SK-N-SH treated with all-trans-retinoic acid at 6 μM for 48 hours (cell line): ENCODE data around the gene NGB.

Experiments
- ATAC-seq: fragments of 200-7000 bp; cut with Tn5 transposase; 3 replicates; pipeline ENCODE4 v1.9.1; 2020; ENCODE audit warnings: mild to moderate bottlenecking, moderate library complexity
- ARNTL ChIP-seq: fragments of 450-650 bp; formaldehyde crosslinking; IDR thresholded peaks from 2 replicates; pipeline ENCODE4 v1.5.0; 2020; ENCODE audit warnings: low read depth, mild to moderate bottlenecking, moderate library complexity, borderline replicate concordance
- BACH2 ChIP-seq: fragments of 250-450 bp; sonication (Bioruptor Pico); IDR thresholded peaks from 2 replicates; pipeline ENCODE4 v1.9.0; 2021; ENCODE audit warnings: mild to moderate bottlenecking, borderline replicate concordance
- CSDC2 ChIP-seq: fragments of 250-450 bp; sonication (Bioruptor Pico); IDR thresholded peaks from 2 replicates; pipeline ENCODE4 v1.5.0; 2020; ENCODE audit warnings: mild to moderate bottlenecking, moderate library complexity
- ESRRG ChIP-seq: fragments of 250-450 bp; sonication (Bioruptor Pico); IDR thresholded peaks from 2 replicates; pipeline ENCODE4 v1.6.1; 2021; ENCODE audit warnings: mild to moderate bottlenecking
- ISL1 ChIP-seq: fragments of 250-450 bp; sonication (Bioruptor Pico); IDR thresholded peaks from 2 replicates; pipeline ENCODE4 v2.1.2; 2022; ENCODE audit warnings: mild to moderate bottlenecking, moderate library complexity
- OSR1 ChIP-seq: fragments of 250-450 bp; sonication (Bioruptor Pico); IDR thresholded peaks from 2 replicates; pipeline ENCODE4 v1.8.0; 2022; ENCODE audit warnings: moderate library complexity, mild to moderate bottlenecking, inconsistent platforms
- PPARA ChIP-seq: fragments of 250-450 bp; sonication (Bioruptor Pico); IDR thresholded peaks from 2 replicates; pipeline ENCODE4 v1.5.0; 2020; ENCODE audit warnings: mild to moderate bottlenecking, borderline replicate concordance
- RARB ChIP-seq: fragments of 250-450 bp; sonication (Bioruptor Pico); IDR thresholded peaks from 2 replicates; pipeline ENCODE4 v1.8.0; 2021; ENCODE audit warnings: mild to moderate bottlenecking, moderate library complexity
- SNAI2 ChIP-seq: fragments of 250-450 bp; sonication (Bioruptor Pico); IDR thresholded peaks from 2 replicates; pipeline ENCODE4 v1.5.0; 2020; ENCODE audit warnings: mild to moderate bottlenecking, moderate library complexity
- TCF4 ChIP-seq: fragments of 250-450 bp; sonication (Bioruptor Pico); IDR thresholded peaks from 2 replicates; pipeline ENCODE4 v1.8.0; 2021; ENCODE audit warnings: mild to moderate bottlenecking, moderate library complexity, borderline replicate concordance
- TOX ChIP-seq: fragments of 250-450 bp; sonication (Bioruptor Pico); IDR thresholded peaks from 2 replicates; pipeline ENCODE4 v1.8.0; 2021; ENCODE audit warnings: mild to moderate bottlenecking, moderate library complexity, borderline replicate concordance
- ZFP3 ChIP-seq: fragments of 250-450 bp; sonication (Bioruptor Pico); IDR thresholded peaks from 2 replicates; pipeline ENCODE4 v1.5.0; 2020; ENCODE audit warnings: mild to moderate bottlenecking, moderate library complexity
- ZFP30 ChIP-seq: fragments of 450-650 bp; formaldehyde crosslinking; IDR thresholded peaks from 2 replicates; pipeline ENCODE4 v1.5.0; 2022; ENCODE audit warnings: mild to moderate bottlenecking, moderate library complexity
- ZNF565 ChIP-seq: fragments of 450-650 bp; formaldehyde crosslinking; conservative IDR thresholded peaks from 2 replicates; pipeline ENCODE4 v1.5.0; 2020; ENCODE audit warnings: low read depth, mild to moderate bottlenecking, moderate library complexity
- ZNF70 ChIP-seq: fragments of 450-650 bp; formaldehyde crosslinking; IDR thresholded peaks from 2 replicates; pipeline ENCODE4 v1.5.0; 2020; ENCODE audit warnings: mild to moderate bottlenecking, moderate library complexity
- ZNF8 ChIP-seq: fragments of 450-650 bp; formaldehyde crosslinking; IDR thresholded peaks from 2 replicates; pipeline ENCODE4 v1.5.0; 2020; ENCODE audit warnings: mild to moderate bottlenecking, moderate library complexity
- TF ChIP-seq, protein P1 (sequence below): fragments of 250-450 bp; sonication (Bioruptor Pico); IDR thresholded peaks from 2 replicates; pipeline ENCODE4 v1.8.0; 2020; ENCODE audit warnings: mild to moderate bottlenecking, moderate library complexity, borderline replicate concordance
- TF ChIP-seq, protein P2 (sequence below): fragments of 250-450 bp; sonication (Bioruptor Pico); IDR thresholded peaks from 2 replicates; pipeline ENCODE4 v1.5.1; 2021; ENCODE audit warnings: mild to moderate bottlenecking, moderate library complexity
- TF ChIP-seq, protein P3 (sequence below): fragments of 250-450 bp; sonication (Bioruptor Pico); IDR thresholded peaks from 2 replicates; pipeline ENCODE4 v1.5.0; 2020; ENCODE audit warnings: mild to moderate bottlenecking, moderate library complexity
- TF ChIP-seq, protein P4 (sequence below): fragments of 250-450 bp; sonication (Bioruptor Pico); IDR thresholded peaks from 2 replicates; pipeline ENCODE4 v1.5.1; 2020; ENCODE audit warnings: low read depth, mild to moderate bottlenecking, moderate library complexity
- TF ChIP-seq, protein P5 (sequence below): fragments of 250-450 bp; sonication (Bioruptor Pico); IDR thresholded peaks from 2 replicates; pipeline ENCODE4 v1.8.0; 2021; ENCODE audit warnings: low read depth, mild to moderate bottlenecking, moderate library complexity, borderline replicate concordance

NGB gene

DNA sequence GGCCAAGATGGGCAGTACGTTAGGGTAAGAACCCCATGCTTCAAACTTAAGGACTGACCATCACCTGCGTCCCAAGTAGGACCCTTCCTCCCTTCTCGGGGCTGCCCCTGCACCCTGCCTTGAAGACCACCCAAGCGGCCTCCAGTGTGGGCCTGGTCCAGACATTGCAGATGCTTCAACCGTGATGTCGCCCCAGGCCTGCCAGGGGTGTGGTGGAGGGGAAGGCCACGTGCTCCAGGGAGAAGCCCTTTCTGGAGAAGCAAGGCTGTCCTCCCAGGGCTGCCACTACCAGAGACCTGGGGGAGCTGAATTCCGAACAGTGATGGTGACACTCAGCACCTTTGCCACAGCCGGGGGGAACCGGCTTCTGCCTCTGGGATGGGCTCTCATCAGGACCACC is 13.3 kb downstream of the NGB start (continued):
- TF ChIP-seq ESRRG (CRISPR knock-in tag), result no peak
- no peak for TF ChIP-seq ISL1 (CRISPR knock-in tag)
- TF ChIP-seq ZNF70 (CRISPR knock-in tag), result no peak
- no peak for TF ChIP-seq ZFP3 (CRISPR knock-in tag)
- TF ChIP-seq, protein P1, sequence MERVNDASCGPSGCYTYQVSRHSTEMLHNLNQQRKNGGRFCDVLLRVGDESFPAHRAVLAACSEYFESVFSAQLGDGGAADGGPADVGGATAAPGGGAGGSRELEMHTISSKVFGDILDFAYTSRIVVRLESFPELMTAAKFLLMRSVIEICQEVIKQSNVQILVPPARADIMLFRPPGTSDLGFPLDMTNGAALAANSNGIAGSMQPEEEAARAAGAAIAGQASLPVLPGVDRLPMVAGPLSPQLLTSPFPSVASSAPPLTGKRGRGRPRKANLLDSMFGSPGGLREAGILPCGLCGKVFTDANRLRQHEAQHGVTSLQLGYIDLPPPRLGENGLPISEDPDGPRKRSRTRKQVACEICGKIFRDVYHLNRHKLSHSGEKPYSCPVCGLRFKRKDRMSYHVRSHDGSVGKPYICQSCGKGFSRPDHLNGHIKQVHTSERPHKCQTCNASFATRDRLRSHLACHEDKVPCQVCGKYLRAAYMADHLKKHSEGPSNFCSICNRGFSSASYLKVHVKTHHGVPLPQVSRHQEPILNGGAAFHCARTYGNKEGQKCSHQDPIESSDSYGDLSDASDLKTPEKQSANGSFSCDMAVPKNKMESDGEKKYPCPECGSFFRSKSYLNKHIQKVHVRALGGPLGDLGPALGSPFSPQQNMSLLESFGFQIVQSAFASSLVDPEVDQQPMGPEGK (CRISPR knock-in tag), result no peak
- TF ChIP-seq, protein P2, sequence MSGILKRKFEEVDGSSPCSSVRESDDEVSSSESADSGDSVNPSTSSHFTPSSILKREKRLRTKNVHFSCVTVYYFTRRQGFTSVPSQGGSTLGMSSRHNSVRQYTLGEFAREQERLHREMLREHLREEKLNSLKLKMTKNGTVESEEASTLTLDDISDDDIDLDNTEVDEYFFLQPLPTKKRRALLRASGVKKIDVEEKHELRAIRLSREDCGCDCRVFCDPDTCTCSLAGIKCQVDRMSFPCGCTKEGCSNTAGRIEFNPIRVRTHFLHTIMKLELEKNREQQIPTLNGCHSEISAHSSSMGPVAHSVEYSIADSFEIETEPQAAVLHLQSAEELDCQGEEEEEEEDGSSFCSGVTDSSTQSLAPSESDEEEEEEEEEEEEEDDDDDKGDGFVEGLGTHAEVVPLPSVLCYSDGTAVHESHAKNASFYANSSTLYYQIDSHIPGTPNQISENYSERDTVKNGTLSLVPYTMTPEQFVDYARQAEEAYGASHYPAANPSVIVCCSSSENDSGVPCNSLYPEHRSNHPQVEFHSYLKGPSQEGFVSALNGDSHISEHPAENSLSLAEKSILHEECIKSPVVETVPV, result no peak
- TF ChIP-seq RARB (CRISPR knock-in tag), result no peak
- no peak for TF ChIP-seq BACH2 (CRISPR knock-in tag)
- no peak for TF ChIP-seq ZNF565 (CRISPR knock-in tag)

DNA sequence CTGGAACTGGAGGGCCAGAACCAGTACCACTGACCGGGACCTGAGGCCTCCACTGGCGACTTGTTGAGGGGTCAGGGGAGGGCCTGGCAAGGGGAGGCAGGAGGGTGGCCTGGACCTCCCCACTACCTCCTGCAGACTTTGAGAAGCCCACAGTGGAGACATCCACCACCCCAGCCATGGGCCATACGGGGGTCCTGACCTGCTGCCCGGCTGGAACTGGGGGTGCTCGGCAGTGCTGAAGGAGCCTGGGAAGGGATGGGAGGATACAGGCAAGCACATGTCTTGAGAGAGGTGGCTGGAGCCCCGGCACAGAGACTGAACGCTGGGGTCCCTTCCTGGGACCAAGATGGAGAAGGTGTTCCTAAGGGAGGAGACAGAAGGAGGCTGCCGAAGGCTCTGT is 14.3 kb downstream of the NGB start:
- TF ChIP-seq ZFP3 (CRISPR knock-in tag) (no peak), TCF4 (CRISPR knock-in tag) (no peak), PPARA (CRISPR knock-in tag) (no peak), BACH2 (CRISPR knock-in tag) (no peak), CSDC2 (CRISPR knock-in tag) (no peak), ZFP30 (CRISPR knock-in tag) (no peak)
- TF ChIP-seq, all 23 proteins: peak for 0
- no peak for ATAC-seq

DNA sequence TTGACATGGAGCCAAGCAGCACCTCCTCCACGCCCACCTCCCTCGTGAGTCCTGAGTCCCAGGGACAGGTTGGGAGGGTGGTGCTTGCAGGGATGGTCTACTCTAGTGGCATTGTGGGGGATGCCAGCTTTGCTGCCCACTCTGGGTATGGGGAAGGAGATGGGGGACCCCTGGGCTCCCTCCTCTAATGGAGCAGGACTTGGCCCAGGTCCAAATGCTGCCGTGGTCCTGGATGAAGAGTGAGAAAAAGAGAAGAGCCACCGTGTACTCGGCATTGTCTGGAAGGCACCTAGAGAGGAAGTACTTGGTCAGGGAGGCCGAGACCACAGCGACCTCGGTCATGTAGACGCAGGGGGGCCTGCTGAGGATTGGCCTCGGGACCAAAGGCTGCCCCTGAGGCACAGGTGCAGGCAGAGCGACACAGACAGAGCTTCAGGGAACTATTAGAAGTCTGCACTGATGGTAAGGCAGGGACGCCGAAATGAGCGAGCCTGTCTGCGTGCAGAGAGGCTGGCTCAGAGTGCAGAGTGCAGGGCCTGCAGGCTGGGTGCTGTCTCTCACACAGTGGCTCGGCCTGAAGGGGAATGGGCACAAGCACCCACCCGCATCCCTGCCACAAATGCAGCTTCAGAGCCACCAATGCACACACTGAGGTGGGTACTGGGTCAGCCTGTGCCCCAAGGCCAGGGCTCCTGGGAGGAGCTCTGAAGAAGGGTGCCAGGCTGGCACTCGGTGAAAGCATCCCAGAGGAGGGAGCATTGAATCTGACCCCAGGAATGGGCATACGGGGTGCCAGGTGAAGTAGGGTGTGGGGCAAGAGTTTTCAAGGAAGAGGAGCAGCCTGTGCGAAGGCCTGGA is 17.4 kb downstream of the NGB start:
- no peak for TF ChIP-seq ZFP3 (CRISPR knock-in tag)
- no peak for TF ChIP-seq PPARA (CRISPR knock-in tag)
- TF ChIP-seq, protein P3, sequence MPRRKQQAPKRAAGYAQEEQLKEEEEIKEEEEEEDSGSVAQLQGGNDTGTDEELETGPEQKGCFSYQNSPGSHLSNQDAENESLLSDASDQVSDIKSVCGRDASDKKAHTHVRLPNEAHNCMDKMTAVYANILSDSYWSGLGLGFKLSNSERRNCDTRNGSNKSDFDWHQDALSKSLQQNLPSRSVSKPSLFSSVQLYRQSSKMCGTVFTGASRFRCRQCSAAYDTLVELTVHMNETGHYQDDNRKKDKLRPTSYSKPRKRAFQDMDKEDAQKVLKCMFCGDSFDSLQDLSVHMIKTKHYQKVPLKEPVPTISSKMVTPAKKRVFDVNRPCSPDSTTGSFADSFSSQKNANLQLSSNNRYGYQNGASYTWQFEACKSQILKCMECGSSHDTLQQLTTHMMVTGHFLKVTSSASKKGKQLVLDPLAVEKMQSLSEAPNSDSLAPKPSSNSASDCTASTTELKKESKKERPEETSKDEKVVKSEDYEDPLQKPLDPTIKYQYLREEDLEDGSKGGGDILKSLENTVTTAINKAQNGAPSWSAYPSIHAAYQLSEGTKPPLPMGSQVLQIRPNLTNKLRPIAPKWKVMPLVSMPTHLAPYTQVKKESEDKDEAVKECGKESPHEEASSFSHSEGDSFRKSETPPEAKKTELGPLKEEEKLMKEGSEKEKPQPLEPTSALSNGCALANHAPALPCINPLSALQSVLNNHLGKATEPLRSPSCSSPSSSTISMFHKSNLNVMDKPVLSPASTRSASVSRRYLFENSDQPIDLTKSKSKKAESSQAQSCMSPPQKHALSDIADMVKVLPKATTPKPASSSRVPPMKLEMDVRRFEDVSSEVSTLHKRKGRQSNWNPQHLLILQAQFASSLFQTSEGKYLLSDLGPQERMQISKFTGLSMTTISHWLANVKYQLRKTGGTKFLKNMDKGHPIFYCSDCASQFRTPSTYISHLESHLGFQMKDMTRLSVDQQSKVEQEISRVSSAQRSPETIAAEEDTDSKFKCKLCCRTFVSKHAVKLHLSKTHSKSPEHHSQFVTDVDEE (CRISPR knock-in tag), result no peak
- TF ChIP-seq ZNF8 (CRISPR knock-in tag), result no peak
- no peak for TF ChIP-seq RARB (CRISPR knock-in tag)
- no peak for TF ChIP-seq ARNTL
- TF ChIP-seq ZNF70 (CRISPR knock-in tag), result no peak
- no peak for TF ChIP-seq TCF4 (CRISPR knock-in tag)
- TF ChIP-seq, protein P4, sequence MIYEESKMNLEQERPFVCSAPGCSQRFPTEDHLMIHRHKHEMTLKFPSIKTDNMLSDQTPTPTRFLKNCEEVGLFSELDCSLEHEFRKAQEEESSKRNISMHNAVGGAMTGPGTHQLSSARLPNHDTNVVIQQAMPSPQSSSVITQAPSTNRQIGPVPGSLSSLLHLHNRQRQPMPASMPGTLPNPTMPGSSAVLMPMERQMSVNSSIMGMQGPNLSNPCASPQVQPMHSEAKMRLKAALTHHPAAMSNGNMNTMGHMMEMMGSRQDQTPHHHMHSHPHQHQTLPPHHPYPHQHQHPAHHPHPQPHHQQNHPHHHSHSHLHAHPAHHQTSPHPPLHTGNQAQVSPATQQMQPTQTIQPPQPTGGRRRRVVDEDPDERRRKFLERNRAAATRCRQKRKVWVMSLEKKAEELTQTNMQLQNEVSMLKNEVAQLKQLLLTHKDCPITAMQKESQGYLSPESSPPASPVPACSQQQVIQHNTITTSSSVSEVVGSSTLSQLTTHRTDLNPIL (CRISPR knock-in tag), result no peak
- ATAC-seq, result no peak

DNA sequence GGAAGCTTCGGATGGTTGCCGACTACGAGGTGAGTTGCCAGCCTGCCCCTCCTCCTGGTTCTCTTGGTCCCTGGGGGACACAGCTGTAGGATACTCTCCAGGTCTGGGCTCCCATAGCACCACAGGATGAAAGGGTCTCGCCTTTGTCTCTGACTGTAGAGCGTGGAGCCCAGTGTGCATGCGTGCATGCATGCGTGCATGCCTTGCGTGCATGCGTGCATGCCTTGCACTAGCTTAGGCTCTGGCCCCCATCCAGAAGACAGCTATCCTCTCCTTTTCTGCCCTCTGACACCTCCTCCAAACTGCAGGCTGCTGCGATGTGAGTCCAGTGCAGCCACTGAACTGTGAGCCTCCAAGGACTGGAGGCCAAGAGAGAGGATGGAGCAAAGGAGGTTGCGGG is 19.1 kb downstream of the NGB start:
- TF ChIP-seq ZFP3 (CRISPR knock-in tag) (no peak), ESRRG (CRISPR knock-in tag) (no peak), ZFP30 (CRISPR knock-in tag) (no peak), CSDC2 (CRISPR knock-in tag) (no peak), ZNF70 (CRISPR knock-in tag) (no peak), ZNF565 (CRISPR knock-in tag) (no peak), OSR1 (CRISPR knock-in tag) (no peak), SNAI2 (CRISPR knock-in tag) (no peak), TOX (no peak)
- TF ChIP-seq, protein P4 (CRISPR knock-in tag), result no peak
- TF ChIP-seq, protein P5, sequence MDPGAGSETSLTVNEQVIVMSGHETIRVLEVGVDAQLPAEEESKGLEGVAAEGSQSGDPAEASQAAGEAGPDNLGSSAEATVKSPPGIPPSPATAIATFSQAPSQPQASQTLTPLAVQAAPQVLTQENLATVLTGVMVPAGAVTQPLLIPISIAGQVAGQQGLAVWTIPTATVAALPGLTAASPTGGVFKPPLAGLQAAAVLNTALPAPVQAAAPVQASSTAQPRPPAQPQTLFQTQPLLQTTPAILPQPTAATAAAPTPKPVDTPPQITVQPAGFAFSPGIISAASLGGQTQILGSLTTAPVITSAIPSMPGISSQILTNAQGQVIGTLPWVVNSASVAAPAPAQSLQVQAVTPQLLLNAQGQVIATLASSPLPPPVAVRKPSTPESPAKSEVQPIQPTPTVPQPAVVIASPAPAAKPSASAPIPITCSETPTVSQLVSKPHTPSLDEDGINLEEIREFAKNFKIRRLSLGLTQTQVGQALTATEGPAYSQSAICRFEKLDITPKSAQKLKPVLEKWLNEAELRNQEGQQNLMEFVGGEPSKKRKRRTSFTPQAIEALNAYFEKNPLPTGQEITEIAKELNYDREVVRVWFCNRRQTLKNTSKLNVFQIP (CRISPR knock-in tag), result no peak
- TF ChIP-seq, protein P1 (CRISPR knock-in tag), result no peak
- no peak for ATAC-seq
